ELF-1 (cell line): ENCODE data around the gene CORO7.
"Not testable (repeated sequence)": the region's sequence is repeated elsewhere in the genome, so short reads cannot be mapped to it uniquely, and the experiment has no call there.

Experiments used
- DNase-seq: peaks from one replicate; pipeline ENCODE4 v3.0.0-alpha.2; 2016; ENCODE audit warnings: low read depth, low spot score

Gene CORO7

DNA sequence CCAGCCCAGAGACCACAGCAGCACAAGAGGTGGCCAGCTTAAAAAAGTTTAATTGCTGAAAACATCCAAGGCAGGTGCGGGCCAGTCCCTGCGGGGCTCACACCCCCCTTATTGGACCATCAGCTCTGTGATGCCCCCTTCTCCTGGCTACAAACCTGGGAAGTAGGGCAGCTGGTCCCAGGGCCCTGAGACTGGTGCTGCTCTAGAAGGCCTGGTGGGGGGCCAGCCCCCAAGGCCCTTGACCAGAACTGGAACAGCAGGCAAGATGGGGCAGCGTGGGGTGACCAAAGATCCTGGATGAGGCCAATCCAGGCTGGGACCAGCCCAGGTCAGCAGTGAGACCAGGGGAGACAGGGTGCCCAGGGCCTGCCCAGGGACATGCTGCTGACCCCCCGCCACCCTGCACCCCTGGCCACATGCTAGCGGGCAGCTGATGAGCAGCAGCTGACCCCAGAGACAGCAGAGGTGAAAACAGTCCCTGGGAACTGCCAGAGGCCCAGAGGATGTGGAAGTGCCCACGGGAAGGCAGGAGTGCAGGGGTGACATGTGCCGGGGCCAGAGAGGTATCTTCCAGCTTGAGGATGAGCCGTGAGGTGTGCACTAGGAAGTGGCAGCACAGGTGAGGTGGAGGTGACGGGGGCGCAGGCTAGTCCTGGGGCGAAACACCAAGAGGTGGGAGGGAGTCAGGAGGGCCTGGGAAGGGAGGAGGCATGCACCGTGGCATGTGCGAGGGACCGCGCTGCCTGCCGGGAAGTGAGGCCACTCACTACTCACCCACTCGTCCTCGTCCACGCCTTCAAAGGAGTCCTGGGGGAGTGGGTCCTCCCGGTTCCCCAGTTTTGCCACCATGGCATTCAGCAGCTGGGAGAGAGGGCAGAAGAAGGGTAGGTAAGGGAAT is 61.6 kb downstream of the CORO7 start:
- no peak for DNase-seq

DNA sequence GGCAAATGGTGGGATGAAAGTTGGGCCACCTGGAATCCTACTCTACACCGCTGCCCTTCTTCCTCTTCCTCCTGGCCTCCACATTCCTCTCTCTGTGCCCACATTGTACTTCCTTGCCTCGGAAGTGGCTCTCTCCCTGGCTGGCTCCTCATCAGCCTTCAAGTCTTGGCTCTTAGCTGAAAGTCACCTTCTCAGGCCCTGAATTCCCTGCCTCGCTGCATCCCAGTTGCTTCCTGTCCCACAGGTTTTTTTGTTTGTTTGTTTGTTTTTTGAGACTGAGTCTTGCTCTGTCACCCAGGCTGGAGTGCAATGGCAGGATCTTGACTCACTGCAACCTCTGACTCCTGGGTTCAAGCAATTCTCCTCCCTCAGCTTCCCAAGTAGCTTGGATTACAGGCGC is 62.7 kb downstream of the CORO7 start:
- DNase-seq: no peak

DNA sequence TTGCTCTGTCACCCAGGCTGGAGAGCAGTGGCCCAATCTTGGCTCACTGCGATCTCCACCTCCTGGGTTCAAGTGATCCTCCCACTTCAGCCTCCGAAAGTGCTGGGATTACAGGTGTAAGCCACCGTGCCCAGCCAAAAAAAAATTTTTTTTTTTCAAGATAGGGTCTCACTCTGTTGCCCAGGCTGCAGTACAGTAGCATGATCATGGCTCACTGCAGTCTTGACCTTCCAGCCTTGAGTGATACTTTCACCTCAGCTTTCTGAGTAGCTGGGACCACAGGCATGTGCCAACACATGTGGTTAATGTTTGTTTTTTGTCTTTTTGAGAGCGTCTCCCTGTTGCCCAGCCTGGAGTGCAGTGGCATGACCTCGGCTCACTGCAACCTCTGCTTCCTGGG is 63.6 kb downstream of the CORO7 start:
- no peak for DNase-seq

DNA sequence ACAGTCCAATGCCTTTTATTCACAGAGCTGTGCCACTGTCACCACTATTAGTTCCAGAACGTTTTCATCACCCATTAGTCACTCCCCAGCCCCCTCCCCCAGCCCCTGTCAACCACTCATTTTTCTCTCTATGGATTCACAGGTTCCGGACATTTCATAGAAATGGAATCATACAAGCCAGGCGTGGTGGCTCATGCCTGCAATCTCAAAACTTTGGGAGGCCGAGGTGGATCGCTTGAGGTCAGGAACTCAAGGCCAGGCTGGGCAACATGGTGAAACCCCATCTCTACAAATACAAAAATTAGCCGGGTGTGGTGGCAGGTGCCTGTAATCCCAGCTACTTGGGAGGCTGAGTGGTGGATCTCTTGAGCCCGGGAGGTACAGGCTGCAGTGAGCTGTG is 64.5 kb downstream of the CORO7 start:
- no peak for DNase-seq

DNA sequence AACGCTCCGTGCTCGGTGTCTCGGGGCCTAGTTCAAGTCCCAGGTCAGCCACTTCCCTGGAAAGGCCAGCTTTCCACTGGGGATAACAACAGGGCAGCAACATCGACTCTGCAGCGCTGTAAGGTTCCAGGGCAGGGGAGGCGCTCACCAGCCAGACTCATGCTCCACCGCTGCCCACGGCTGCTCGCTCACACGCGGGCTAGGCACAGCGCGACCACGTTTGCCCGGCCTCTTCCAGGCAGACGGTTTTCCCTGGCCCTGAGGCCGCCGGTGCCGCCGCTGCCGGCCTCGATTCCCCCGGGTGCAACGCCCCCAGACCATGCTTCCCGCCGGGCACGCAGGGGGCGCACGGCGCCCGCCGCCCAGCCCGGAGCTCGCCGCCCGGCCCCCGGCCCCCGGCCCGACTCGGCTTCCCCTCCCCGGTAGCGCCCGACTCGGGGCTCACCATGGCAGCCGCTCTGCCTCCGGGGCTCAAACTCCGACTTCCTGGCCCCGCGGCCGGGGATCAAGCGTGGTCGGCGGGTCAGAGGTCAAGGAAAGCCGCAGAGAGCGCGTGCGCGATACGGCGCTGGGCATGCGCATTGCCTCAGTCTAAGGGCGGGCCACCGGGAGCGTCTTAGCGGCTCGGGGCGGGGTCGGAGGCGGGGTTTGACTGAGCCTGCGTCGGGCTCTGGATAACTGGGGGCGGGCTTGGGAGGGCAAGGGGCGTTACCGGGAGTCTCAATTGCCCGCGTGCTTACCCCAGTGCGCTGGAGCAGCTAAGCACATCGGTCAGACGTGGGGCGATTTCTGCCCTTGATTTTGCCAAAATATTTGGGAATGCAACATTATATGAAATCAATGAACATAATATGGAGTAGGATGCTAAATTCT is 65.4 kb downstream of the CORO7 start, which contains the start of gene PAM16:
Gene PAM16, minus strand, starts transcription at position 535 of the 873 bp plus-strand sequence. Its CDS starts 87 bp downstream, at position 448.
- DNase-seq: peak; percentile 97

DNA sequence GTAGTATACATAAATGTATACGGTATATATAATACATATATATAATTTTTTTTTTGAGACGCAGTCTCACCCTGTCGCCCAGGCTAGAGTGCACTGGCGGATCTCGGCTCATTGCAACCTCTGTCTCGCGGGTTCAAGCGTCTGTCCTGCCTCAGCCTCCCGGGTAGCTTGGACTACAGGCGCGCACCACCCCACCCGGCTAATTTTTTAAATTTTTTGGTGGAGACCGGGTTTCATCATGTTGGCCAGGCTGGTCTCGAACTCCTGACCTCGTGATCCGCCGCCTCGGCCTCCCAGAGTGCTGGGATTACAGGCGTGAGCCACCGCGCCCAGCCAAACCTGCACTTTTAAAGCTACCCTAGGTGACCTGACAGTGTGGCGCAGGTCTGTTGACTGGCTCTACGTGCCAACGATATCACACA is 66.0 kb downstream of the CORO7 start:
- DNase-seq: no peak

DNA sequence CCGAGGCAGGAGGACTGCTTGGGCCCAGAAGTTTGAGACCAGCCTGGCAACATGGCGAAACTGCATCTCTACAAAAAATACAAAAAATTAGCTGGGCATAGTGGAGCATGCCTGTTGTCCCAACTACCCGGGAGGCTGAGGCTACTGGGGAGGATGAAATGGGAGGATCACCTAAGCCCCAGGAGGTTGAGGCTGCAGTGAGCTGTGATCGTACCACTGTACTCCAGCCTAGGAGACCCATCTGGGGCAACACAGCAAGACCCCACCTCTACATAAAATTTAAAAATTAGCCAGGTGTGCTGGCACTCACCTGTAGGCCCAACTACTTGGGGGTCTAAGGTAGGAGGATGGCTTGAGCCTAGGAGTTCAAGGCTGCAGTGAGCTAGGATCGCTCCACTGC is 67.1 kb downstream of the CORO7 start:
- DNase-seq: no peak

DNA sequence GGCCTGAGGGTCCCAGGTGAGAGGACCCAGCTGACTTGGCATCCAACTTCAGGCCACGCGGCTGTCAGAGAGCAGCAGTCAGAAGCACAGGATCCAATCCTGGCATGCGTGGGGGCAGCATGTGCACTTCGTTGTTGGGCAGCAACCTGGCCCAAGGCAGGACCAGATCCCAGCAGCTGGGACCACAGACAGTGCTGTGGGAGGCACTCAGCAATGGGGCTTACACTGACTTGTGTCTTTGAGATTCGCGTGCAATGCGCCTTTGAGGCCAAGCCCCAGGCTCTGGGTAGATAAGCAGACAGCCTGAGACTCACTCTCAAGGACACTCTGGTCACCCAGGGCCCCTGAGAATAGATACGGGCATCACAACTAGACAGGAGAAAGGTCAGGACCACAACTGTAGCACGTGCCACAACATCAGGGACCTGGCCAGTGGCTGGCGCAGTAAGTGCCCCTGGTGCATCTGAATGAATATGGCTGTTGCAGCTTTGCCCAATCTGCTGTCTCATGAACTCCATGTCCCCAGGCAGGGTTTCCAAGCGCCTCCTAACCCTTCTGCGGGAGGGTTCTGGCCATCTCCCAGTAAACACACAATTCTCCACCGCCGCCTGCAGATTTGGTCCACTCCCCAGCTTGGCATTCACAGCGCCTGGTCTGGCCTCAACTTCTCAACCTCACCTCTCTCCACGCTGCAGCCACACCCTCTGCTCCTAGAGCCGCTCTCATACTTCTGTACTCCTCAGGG is 68.5 kb downstream of the CORO7 start:
- DNase-seq: no peak

DNA sequence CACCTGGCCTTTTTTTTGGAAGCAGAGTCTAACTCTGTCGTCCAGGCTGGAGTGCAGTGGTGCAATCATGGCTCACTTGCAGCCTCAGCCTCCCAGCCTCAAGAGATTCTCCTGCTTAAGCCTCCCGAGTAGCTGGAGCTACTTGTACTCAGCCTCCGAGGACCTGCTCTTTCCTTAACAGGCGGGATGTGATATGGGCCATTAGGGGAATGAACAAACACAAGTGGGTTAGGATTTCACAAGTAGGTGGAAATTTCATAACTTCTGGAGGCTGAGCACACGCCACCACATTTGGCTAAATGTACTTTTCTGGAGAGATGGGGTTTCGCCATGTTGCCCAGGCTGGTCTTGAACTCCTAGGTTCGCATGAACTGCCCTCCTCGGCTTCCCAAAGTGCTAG is 69.4 kb downstream of the CORO7 start:
- DNase-seq: no peak

DNA sequence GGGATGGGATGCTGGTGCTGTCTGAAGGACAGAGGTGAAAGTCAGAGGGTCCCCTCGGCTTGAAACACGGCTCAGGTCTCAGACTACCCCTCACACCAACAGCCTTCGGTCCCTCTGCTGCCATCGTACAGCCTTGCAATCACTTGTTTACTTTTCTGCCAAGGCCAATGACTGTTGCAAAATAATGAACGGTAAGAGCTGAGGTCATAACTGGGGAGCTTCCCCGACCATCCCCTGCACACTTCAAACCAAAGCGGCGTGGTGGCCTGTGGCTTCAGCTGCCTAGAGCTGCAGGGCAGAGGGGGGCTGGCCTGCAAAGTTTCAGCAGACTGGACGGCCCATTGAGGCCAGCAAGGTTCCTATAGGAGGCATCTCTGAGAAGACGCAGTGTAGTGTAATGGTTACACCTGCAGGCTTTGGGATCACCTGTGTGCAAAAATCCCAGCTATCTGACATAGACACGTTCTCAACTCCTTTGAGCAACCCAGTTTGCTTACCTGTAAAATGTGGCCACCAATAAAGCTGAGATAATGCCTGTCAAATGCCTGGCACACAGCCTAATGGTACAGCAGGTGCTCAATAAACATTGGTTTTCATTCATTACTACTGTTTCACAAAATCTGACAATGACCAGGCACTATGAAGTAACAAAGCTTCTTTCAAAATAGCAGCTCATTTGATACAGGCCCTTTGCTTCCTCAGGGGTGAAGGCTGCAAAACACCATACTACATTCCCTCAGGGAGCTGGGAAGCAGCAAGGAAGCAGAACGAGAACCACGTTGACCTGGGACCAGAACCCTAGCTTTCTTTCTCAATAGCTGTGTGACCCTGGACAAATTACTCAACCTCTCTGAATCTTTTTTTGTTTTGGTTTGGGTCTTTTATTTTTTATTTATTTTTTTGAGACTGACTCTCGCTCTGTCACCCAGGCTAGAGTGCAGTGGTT is 70.3 kb downstream of the CORO7 start:
- no peak for DNase-seq

DNA sequence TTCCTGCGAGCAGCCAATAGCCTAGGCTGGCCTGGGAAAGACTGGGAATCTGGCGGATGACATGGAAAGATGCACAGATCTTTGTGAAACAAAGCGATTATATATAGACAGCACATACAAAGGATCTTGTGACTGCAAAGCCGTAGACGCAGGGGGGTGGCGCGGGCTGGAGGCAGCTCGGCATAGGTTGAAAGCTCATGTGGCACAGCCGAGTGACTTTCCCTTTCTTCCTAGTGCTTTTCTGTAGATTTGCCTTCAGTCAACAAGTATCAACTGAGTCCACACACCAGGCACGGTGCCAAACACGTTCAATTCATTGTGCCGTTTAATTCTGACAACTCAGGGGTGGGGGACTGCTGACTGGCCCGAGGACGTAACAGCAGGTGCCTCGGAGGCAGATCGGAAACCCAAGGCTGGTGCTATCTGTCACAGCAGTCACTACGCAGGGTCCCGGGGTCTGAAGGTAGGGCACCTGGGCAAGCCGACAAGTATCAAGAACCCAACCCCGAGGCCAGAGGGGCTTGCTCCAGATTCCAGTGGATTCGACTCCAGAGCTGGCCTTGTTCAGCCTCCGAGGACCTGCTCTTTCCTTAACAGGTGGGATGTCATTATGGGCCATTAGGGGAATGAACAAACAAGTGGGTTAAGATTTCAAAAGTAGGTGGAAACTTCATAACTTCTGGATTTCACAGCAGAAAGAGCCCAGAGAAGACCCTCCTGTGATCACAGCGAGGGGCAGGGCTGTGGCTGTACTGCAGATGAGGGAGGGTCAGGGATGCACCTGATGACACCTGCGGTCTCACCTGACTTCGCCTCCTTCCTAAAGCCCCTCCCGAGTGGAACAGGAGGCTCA is 71.2 kb downstream of the CORO7 start:
- no peak for DNase-seq

DNA sequence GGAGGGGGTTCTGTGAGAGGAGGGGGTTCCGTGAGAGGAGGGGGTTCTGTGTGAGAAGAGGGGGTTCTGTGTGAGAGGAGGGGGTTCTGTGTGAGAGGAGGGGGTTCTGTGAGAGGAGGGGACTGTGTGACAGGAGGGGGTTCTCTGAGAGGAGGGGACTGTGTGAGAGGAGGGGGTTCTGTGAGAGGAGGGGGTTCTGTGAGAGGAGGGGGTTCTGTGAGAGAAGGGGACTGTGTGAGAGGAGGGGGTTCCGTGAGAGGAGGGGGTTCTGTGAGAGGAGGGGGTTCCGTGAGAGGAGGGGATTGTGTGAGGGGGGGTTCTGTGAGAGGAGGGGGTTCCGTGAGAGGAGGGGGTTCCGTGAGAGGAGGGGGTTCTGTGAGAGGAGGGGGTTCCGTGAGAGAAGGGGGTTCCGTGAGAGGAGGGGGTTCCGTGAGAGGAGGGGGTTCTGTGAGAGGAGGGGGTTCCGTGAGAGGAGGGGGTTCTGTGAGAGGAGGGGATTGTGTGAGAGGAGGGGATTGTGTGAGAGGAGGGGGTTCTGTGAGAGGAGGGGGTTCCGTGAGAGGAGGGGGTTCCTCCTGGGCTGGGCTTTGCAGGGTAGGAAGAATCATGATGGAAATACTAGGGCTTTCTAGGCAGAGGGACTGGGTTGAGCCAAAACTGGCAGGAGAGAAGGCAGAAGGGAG is 72.0 kb downstream of the CORO7 start:
- DNase-seq: not testable (repeated sequence)

DNA sequence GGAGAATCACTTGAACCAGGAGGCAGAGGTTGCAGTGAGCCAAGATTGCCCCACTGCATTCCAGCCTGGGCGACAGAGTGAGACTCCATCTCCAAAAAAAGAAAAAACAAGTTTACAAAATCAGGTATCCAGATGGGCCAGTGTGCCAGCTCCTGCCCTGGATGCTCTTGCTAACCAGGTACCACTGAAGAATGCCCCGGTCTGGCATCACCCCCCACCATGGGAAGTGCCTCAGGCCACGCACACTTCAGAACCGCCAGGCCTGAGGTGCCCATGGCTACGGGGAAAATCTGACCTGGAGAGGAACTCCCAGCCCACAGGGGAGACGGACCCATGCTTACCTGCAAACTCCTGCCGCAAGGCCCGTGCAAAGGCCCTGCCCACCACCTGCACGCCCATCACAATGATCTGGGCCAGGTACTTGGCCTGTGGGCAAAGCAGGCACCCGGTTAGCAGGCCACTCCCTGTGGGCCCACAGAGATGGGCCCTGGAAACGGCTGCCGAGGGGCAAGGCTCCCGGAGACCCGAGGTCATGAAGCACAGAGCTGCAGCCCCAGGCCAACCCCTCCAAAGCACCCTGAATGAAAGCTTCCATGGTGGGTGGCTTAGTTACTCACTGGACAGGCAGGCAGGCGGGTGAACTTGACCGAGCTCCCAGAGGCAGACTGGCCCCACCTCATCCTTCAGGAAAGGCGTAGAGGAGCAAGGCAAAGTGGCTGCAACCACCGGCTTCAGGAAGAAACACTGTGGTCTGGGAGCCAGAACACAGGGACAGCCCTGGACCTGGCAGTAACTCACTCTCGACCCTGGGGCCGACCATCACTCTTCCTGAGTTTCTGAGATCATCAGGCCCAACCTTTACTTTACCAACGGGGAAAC is 73.3 kb downstream of the CORO7 start:
- DNase-seq: no peak

DNA sequence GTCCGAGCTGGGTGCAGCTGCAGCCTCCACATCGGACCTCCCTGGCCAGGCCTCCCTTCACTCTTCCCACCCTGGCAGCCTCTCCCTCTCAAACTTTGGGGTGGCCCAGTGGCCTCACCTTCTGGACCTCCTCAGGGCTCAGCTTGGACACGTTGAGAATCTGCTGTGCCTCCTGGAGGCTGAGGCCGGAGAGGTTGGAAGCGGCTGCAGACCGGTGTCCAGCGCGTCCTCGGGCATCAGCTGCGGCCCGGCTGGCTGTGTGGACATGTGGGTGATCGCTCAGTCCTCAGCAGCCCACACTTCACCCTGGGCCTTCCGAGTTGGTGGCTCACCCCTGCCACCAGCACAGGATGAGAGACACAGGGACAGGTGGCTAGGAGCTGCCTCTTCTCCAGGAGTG is 75.1 kb downstream of the CORO7 start:
- DNase-seq: no peak

DNA sequence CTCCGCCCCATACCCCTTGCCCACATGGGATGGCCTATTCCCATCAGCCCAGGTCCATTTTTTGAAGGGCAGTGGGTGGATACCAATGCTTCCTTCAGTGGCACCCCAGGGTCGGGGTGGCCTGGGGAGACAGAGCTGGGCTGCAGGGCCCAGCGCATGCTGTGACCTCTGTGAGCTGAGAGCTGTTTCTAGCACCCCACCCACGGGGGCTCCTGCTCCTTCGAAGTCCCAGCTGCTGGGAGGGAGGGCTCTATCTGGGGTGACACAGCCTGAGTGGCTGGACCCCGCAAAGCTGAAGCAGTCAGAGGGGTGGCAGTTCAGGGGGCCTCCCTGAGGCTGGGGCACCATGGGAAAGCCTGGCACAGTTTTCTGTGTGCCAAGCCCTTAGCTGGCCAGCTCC is 76.0 kb downstream of the CORO7 start:
- no peak for DNase-seq

DNA sequence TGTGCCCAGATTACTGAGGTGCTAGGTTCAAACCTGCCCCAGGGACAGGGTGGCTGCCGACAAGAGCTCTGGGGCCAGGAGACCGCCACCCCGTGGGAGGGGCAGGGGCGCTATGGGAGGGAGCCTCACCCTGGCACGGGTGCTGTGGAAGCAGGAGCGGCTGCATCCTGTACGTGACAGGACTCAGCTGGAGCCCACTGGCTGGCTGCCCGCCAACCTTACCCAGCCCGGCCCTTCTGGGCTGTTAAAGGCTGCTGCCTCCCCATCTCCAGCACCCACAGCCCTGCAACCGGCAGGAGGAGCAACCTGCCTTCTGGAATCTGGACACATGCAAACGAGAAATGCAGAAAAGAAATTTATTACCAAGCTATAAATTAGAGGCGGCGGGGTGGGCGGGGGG is 76.5 kb downstream of the CORO7 start:
- DNase-seq: no peak

DNA sequence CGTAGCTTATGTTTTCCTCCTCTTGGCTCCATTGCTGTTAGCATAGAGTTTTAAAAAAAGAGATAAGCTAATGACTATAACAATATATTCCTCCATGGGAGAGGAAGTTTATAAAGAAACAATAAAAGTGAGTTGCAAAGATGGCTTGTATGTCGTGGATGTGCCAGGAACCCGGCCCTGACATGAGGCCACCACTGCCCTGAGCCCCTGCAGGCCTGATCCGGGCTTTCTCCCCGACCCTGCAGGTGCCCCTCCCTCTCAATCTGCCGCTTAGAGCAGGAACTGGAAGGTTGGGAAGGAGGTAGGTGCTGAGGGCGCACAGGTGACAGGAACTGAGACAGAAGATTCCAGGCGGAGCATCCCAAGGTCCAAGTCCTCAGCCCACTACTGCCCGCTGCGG is 76.9 kb downstream of the CORO7 start:
- DNase-seq: no peak

DNA sequence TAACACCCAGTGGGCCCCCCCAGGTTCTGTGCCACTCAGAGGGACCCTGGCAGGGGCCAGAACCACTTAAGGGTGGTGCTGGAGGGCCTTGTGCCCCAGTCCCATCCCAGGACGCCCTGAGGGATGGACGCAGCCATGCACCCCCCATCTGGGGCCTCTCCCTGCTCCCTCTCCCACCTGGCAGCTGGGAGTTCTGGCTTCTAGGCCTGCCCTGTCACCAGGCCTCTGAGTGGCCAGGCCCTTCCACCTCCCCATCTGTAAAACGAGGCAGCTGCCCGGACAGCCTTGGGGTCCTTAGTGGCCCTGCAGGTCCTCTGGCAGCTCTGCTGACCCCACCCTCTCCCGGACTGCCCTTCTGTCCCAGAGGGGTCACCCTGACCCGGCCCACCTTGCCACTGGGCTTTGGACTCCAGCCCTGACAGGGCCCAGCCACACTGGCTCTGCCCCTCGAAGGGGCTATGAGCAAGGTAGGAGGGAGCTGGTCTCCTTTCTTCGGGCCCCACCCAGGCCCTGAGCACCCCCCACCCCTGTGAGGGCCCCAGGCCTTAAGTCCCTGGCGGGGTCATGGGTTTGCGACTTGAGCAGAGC is 77.6 kb downstream of the CORO7 start:
- no peak for DNase-seq
